Islet precursor cell (in vitro differentiated cells): Measurements from ENCODE around the gene AFAP1.

Experiments
- DNase-seq: peaks from one replicate; pipeline ENCODE4 v3.0.0-alpha.2; 2018

Gene AFAP1

DNA sequence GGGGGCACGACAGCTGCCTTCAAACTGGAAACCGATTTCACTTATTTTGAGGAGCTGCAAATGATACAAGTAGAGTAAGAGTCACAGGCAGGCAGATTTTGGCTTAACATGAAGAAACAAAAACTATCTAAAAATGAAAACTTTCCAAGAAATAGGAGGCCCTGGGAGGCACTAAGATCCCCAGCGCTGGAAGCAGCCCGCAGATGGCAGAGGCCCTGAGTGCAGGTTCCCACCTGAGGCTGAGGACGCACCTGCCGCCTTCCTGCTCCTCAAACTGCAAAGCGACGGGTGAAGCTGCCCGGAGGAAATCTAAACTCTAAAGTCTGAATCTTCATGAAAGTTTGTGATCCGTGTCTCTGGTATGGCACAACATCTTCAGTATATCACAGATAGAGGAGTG lies 138.7 kb downstream of the AFAP1 start:
- DNase-seq, result no peak

DNA sequence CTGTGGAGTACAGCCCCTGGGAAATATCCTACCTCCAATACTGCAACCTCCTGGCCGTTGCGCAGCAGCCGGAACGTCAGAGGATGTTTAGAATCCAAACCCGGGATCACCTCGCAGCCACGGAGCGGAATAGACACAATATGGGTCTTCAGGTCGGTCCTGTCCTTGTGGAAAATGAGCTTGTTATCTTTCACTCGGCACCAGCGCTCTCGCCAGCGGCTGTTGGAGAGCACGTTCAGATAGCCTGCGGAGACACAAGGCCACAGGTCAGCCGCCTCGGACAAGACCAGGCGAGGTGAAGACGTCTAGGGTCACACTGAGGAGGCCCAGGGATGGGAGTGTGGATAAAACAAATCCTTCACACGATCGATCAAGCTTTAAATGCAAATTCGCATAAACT lies 139.3 kb downstream of the AFAP1 start:
- no peak for DNase-seq

DNA sequence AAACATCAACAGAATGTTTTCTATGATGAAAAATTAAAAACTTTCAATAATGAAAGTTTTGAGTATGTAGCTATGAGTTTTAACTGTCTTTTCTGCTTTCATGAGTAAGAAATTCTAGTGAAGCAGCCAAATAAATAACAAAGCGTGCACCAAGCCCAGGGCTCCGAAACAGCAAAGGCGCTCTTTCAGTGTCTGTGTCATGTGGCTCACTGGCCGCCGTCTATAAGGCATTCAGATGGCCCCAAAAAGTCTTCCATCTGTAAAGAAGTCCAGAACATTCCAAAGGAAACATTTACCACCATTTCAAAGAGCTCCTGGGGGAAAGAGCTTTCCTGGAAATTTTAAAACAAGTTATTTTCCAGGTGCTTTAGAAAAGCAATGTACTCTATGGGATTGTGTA lies 139.9 kb downstream of the AFAP1 start:
- DNase-seq, result no peak

DNA sequence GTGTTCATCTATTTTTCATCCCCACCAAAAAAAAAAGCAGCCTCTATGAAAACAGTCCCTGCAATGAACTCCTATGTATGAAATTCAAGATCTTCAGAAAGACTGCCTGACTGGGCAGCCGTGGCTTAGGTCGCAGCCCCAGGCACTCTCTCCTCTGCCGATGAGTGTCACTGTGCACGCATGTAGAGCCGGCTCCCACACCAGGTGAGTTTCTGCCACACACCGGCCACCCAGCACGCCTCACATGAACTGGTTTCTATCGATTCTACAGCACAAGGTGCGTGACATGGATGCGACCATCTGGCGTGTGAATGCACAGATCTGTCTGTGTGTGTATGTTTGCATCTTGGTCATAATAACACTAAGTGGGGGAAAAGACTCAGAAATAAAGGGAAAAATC lies 140.4 kb downstream of the AFAP1 start:
- no peak for DNase-seq

DNA sequence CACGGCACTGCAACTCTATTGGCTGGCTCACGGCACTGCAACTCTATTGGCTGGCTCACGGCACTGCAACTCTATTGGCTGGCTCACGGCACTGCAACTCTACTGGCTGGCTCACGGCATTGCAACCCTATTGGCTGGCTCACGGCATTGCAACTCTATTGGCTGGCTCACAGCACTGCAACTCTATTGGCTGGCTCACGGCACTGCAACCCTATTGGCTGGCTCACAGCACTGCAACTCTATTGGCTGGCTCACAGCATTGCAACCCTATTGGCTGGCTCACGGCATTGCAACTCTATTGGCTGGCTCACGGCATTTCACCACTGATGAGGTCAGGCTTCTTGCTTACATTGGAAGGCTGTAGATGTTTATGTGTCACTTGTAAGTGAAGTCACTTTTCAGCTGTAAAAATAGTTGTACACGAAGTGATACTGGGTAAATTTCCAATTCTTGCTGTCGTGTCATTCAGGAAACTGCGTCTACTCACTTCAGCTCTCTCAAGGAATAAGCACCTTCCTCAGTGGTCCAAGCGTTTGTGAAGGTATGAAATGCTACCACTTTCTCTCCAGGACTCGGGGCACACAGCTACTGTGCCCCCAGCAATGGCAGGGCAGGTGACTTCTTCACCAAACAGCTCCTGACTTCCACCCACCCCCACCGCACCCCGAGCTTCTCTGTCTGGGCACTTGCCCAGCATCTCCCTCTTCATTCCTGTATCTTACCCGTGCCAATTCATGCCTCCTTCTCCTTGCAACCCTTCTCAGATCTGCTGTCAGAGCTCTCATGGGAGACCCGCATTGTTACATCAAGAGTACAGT lies 141.3 kb downstream of the AFAP1 start:
- DNase-seq, result no peak

DNA sequence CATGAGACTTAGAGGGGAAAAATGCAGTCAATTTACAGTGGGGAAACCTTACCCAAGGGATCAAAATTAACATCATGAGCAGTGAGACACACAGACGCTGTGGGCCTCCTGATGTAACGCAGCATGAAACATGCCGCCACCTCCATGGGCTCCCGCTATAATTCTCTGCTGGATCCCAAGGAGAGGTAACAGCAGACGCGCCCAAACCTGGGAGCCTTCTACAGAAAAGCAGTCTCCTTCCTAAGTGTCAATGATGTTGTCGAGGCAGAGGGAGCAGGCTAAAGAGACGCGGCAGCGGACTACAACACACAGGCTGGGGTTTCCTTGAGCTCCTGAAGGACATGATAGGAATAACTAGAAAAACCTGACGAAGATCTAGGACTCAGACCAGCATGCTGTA lies 142.3 kb downstream of the AFAP1 start:
- DNase-seq, result no peak

DNA sequence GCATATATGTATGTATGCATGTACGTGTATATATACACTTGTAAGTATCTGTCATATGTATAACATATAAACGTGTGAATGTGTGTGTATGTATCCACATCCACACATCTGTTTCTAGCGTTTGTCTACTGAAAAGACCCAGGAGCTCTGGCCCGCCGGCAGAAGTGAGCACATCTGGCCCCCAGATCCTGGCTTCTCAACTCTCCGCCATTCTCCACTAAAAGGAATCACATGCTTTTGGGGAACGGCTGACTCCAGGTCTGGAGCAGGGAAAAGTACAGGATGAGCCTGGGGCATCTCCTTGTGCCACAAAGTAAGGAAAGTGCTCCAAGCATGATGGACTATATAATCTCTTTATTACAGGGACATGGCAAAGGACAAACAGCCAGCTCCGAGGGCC lies 143.7 kb downstream of the AFAP1 start:
- no peak for DNase-seq

DNA sequence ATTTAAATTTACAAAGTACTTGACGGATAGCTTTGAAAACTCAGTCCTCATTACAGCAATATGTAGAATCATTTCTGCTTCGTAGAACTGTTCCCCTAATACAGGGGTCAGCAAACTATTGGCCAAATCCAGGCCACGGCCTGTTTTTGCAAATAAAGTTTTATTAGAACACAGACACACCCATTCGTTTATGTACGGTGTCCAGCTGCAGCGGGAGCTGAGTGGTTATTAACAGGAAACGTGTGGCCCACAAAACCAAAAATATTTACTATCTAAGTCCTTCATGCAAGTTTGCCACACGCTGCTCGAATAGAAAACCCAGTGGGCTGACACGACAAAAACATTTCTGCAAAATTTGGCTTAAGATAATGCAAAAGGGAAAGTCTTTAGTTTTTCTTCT lies 146.5 kb downstream of the AFAP1 start:
- no peak for DNase-seq

DNA sequence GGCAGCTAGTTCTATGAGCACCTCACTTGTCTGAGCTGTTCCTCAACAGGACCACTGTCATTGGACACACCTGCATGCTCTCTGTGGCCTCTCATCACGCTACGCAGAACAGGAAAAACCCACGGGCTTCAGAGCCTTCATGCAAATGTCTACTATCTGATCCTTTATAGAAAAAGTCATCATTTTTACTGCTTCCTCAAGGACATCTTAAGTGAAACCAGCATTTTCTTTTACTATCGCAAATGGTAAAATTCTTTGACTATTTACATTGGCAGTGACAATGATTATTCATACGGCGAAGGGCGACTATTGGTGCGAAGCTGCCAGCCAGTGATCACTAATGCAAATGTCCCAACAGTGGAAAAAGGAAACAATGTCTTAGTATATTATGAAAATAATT lies 147.0 kb downstream of the AFAP1 start:
- DNase-seq, result no peak

DNA sequence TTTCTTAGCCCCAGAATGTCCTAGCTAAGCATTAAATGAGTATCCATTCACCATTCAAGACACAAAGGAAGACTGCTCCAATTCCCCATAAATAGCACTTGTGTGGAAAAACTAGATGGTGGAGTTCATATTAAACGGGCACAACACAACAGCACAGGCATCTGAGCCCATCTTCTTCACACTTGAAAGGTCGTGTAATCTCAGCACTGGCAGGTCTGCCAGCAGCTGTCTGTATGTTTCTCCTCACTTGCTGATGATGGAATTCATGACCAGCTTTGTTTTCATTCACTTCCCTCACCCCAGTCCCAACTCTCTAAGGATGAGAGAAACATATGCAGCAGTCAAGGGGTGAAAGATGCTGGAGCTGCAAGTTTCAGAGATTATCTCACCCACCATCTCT lies 148.7 kb downstream of the AFAP1 start:
- DNase-seq, result no peak

DNA sequence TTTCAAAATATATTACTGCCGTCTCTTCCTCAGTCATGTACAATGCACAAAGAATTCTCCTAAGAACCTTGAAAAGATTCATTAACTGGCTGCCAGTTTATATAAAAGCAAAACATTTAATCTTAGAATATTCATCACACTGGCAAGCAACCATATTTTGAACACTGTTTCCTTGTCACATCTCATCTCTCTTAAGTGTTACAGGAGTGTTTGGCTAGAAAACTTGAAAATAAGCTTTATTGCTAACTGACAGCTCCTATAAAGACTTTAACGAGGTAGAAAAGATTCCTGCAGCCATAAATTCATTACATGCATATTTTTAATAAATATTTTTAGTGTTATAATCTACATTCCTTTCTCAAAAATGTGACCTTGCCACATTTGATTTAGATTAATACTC lies 149.6 kb downstream of the AFAP1 start:
- DNase-seq, result no peak

DNA sequence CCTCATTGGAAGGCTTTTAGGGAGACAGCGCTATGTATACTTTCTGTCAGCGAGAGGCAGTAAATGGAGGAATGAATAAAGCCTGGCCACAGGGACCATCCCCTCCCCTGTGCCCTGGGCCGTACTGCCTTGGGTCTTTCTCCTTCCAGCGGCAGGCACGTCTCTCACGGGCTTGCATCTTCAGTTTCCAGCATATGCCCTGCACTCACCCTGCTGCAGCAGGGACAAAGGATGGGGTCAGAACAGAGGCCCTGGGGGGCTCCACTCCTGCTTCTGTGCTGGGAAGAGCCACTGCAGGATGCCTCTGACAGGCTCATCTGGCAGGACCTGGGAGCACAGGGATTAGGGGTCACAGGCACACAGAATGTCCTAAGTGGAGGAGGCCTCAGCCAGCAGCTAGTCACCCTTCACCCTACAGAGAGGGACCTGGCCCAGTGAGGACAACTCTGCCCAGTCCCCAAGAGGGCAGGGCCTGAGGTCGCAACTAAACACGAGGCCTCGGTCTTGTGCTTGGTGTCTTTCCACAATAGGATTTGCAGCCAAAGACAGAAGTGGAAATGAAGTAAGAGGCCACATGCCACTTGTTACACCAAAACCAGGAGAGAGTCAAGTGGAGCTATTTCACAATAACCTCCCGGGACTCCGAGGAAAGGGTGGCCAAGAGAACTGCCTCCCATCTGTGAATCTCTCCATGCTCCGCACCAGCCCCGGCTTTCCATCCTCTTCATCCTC lies 150.8 kb downstream of the AFAP1 start:
- DNase-seq, result no peak

DNA sequence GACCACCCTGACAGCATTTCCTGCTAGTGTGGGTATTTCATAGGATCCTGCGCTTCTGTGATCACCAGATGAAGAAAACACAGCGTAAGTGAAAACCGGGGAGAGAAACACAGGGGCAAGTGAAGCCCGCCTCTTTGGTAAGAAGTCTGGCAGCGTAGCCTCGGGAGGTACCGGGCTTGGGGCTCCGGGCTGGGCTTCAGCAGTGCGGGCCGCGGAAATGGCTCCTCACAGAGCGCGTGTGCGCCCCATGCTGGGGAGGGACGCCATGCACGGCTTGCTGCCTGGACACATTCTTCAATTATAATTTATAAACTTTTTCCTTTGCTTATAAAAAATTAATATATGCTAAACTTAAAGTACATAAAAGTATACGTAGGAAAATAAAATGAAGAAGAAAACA lies 151.5 kb downstream of the AFAP1 start:
- no peak for DNase-seq

DNA sequence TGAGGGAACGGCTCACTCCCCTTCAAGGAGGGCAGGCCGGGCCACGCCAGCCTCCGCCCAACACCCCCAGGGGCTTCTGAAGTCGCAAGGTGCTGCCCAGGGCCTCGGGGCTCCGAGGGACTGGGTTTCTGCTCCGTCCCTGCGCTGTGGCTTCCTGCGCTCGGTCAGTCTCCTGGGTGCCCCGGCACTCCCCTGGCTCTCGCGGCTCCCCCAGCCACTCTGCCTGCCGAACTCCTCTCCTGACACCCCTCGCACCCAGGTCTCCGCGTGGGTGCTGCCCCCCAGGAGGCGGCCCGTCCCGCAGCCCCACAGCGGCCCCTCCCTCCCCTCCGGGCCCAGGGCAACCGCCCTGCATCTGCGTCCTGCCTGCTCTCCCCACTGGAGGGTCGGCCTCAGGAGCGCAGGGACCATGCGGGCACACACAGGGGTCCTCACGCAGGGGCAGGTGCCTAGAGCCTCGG lies 151.9 kb downstream of the AFAP1 start:
- no peak for DNase-seq

DNA sequence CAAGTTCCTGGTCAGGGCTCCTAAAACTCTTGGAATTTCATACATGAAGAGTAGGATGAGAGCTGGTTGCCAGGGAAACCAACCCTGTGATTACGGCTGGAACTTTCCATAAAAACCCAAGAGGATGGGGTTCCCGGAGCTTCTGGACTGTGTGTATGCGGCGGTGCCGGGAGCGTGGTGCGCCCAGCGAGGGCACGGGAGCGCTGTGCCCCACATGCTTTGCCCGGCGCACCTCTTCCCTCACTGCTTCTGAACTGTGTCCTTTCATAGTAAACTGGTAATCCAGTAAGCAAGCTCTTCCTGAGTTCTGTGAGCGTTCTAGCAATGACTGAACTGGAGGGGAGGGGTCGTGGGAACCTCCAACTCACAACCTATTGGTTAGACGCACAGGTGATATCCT lies 152.6 kb downstream of the AFAP1 start:
- no peak for DNase-seq

DNA sequence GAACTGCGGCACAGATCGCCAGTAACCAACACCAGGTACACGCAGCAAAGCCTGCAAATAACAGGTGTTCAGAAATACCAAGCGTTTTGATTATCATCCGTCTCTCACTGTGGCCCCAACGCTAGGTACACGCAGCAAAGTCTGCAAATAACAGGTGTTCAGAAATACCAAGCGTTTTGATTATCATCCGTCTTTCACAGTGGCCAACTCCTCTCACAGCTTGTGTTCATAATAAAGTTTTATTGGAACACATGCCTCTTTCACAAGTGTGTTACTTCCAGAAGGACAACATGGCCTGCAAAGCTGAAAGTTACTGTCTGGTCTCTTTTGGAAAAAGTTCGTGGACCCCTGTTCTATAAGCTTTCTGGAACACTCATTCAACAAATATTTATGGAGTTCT lies 153.1 kb downstream of the AFAP1 start:
- DNase-seq, result no peak

DNA sequence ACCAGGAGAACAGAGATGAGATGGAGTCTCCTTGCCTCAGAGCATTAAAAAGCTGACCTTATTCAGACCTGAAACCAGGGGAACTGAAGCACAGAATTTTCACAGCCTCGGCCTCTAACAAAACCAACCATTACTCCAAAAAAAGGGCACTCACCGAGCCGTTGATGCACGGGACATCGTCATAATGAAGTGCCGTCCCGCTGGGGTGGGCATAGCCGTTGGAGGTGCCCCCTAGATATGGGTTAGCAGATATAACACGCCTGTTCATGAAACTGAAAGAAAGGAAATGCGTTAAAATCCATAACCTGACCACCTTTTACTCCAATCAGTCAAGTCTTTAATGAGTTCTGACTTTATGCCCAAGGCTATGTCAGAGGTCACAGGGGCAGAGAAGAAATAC lies 153.6 kb downstream of the AFAP1 start:
- no peak for DNase-seq

DNA sequence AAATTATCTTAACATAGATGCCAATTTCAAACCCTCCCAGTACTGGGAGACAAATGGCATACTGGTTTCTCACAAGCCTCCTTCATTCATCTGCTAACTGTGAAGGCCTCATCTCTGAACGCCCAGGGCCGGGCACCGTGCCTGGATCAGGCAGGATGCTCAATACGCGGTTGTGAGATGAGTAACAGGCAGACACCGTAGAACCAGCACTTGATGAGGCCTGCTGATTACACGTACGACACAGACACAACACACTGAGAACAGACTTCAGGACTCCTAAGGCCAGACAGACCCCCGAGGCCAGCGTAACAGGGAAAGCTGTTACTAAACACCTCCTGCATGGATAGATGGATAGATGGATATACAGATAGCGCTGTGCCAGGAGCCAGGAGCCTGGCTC lies 154.6 kb downstream of the AFAP1 start:
- peak; percentile 51 for DNase-seq

DNA sequence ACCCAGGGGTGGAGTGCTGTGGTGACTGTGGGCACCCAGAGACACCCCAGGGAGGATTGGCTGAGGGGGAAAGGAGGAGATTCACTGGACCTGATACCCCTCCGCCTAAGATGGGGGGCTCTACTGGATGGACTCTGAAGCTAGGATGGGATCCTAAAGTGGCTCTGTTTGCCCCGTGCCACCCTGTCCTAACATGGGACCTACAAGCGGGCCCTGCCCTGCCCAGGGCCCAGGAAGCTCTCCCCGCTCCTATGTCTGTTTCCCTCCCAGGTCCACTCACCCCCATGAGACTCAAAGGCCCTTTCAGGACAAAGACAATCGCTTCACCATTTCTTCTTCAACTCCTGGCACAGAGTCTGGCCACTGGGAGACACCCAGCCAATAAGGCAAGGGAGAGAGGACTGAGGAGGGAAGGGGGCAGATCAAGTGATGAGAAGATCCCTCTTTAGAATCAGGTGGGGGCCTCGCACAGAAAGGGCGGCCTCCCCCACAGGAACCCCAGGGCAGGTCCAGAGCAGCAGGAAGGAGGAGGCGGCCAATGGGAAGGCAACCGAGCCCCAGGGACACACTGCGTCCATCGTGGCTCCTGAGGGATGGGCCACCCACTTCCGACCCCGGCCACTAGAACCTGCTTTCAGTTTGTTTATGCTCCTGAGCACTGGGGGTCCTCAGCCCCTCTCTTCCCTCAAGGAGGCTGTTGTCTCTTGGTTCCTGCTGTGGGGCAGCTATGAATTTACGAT lies 155.4 kb downstream of the AFAP1 start:
- no peak for DNase-seq

DNA sequence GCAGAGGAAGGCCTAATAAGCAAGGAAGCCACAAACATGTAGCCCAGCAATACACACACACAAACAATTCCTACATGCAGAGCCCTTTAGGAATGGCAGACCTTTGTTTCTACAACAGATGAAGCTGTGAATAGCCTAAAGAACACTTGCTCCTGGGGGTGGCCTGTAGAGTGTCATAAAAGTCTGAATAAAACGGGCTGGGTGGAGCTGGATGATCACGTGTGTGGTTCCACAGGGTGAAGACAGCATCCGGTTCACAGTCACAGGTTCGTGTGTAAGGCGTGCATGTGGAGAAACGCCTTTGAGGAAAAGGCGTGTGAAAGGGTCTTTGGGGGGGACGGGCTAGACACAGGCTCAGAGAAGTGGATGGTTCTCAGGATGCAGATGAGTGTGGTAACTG lies 156.1 kb downstream of the AFAP1 start:
- no peak for DNase-seq

DNA sequence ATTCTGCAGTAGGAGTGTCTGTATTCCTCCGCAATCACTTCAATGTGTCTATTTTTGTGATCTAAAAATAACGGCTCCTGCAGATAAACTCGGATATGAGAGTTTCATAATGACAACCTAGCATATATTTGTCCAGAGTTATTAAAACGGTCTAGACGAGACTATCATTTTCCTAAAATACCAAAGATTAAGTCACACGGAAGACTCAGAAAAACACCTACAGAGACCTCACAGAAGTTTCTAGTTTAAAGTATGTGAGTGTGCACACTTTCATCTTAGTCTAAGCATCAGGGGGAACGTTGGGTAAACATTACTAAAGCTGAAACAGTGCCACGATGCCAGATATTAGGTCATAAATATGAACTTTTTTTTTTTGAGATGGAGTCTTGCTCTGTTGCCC lies 156.9 kb downstream of the AFAP1 start:
- DNase-seq, result no peak

DNA sequence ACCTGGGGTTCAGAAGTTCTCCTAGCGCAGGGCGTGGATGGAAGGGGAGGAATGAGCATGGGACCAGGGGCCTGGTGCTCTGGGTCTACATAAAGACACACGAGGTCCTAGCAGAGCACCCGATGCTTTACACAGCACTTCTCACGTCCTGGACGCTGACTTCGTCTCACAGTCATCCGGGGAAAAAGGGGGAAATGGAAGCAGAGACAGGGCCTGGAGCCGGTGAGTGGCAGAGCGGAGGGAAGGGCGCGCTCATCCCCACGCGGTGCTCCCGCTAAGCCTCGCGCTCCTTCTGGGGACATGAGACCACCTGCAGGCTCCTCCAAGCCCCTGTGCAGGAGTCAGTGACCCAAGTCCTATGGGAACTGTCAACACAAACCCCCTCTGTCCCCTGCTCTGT lies 157.7 kb downstream of the AFAP1 start:
- DNase-seq, result peak; percentile 55

DNA sequence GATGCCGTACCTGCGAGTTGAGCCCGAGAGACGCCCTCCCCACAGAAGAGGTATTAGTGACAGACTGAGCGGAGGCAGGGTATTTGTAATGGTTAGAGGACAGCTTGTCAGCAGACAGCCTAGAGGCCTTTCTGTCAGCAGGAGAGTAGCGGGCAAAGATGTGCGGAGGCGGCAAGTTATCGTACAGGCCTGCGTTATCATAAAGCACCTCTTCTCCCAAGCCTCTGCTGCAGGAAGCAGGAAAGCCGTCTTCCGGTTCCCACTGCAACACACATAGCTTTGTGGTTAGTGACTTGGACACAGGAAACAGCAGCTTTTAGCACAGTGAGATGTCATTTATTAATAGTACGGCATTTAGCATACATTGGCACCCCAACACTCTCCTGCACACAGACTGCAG lies 158.3 kb downstream of the AFAP1 start:
- DNase-seq, result peak; percentile 48
